ENCODE measurements around the gene AFAP1L2. TPM values are rescaled to one million over a fixed set of nuclear protein-coding genes. Genes with fewer than 3 reads are reported as not detected.

AFAP1L2 gene
- total RNA-seq, 2 experiments from 2014 or later: 1.1 to 1.2 TPM

- Mint-ChIP-seq H3K27ac (no peak overlapping the region), H3K36me3 (peaks cover 27% of the 10 kb centered on the region), H3K27me3 (no peaks in the 10 kb centered on the region), H3K4me1 (ENCODE audit: low read depth) (no peaks in the 10 kb centered on the region), H3K4me3 (no peak overlapping the region), H3K9me3 (peaks cover 22% of the 10 kb centered on the region)
- ChIA-PET POLR2A (no interaction called here), CTCF (no interaction called here)
- no peak for DNase-seq
- intact Hi-C loops (cut with micrococcal nuclease): no loop called here
Observed at GRCh38 chr10:114297136-114297705, 107.1 kb downstream of the AFAP1L2 start.

- ChIA-PET POLR2A (no interaction called here), CTCF (interaction anchor here (1.6 kb wide), 1 partner anchor 9 kb away, joined by 3 read pairs; no protein-coding TSS in a partner anchor)
- H3K36me3 Mint-ChIP-seq: peaks cover 27% of the 10 kb centered on the region
- DNase-seq: no peak
- no peak overlapping the region for H3K4me3 Mint-ChIP-seq
- peaks cover 22% of the 10 kb centered on the region for H3K9me3 Mint-ChIP-seq
- no peaks in the 10 kb centered on the region for H3K4me1 Mint-ChIP-seq (ENCODE audit: low read depth)
- intact Hi-C loops (cut with micrococcal nuclease): no loop called here
- H3K27me3 Mint-ChIP-seq: no peaks in the 10 kb centered on the region
- H3K27ac Mint-ChIP-seq: no peak overlapping the region
Observed at GRCh38 chr10:114295393-114295792, 108.9 kb downstream of the AFAP1L2 start.

- ChIA-PET CTCF (interaction anchor here (1.6 to 3.1 kb wide), 2 partner anchors 9 to 10 kb away, joined by 3 to 15 read pairs; no protein-coding TSS in a partner anchor), POLR2A (no interaction called here)
- H3K27me3 Mint-ChIP-seq: no peaks in the 10 kb centered on the region
- intact Hi-C loops (cut with micrococcal nuclease): no loop called here
- peaks cover 27% of the 10 kb centered on the region for H3K36me3 Mint-ChIP-seq
- no peak overlapping the region for H3K27ac Mint-ChIP-seq
- no peak for DNase-seq
- no peaks in the 10 kb centered on the region for H3K4me1 Mint-ChIP-seq (ENCODE audit: low read depth)
- H3K4me3 Mint-ChIP-seq: no peak overlapping the region
- H3K9me3 Mint-ChIP-seq: peaks cover 22% of the 10 kb centered on the region
Observed at GRCh38 chr10:114294549-114294948, 109.8 kb downstream of the AFAP1L2 start.

- Mint-ChIP-seq H3K27me3 (no peaks in the 10 kb centered on the region), H3K4me1 (ENCODE audit: low read depth) (no peaks in the 10 kb centered on the region), H3K36me3 (peaks cover 27% of the 10 kb centered on the region), H3K4me3 (no peak overlapping the region), H3K27ac (no peak overlapping the region), H3K9me3 (peaks cover 22% of the 10 kb centered on the region)
- DNase-seq: no peak
- intact Hi-C loops (cut with micrococcal nuclease): no loop called here
- ChIA-PET CTCF (interaction anchor here (3.1 kb wide), 1 partner anchor 11 kb away, joined by 15 read pairs; no protein-coding TSS in a partner anchor), POLR2A (no interaction called here)
Observed at GRCh38 chr10:114293075-114293474, 111.2 kb downstream of the AFAP1L2 start.

GRCh38 chr10:114291516-114291915, 112.8 kb downstream of the AFAP1L2 start:
- no peak for DNase-seq
- H3K4me1 Mint-ChIP-seq (ENCODE audit: low read depth): no peaks in the 10 kb centered on the region
- H3K27me3 Mint-ChIP-seq: no peaks in the 10 kb centered on the region
- POLR2A ChIA-PET: no interaction called here
- H3K36me3 Mint-ChIP-seq: peaks cover 17% of the 10 kb centered on the region
- H3K9me3 Mint-ChIP-seq: peaks cover 21% of the 10 kb centered on the region
- intact Hi-C loops (cut with micrococcal nuclease): no loop called here
- H3K4me3 Mint-ChIP-seq: no peak overlapping the region
- no peak overlapping the region for H3K27ac Mint-ChIP-seq
- CTCF ChIA-PET: interaction anchor here (3.1 kb wide), 1 partner anchor 12 kb away, joined by 15 read pairs; no protein-coding TSS in a partner anchor

GRCh38 chr10:114291076-114291475, 113.2 kb downstream of the AFAP1L2 start:
- Mint-ChIP-seq H3K9me3 (peaks cover 16% of the 10 kb centered on the region), H3K27ac (no peak overlapping the region), H3K4me3 (no peak overlapping the region), H3K27me3 (no peaks in the 10 kb centered on the region), H3K36me3 (peaks cover 13% of the 10 kb centered on the region), H3K4me1 (ENCODE audit: low read depth) (no peaks in the 10 kb centered on the region)
- no peak for DNase-seq
- ChIA-PET CTCF (interaction anchor here (1.6 kb wide), 1 partner anchor 13 kb away, joined by 7 read pairs; no protein-coding TSS in a partner anchor), POLR2A (no interaction called here)
- intact Hi-C loops (cut with micrococcal nuclease): no loop called here

GRCh38 chr10:114290038-114290437, 114.3 kb downstream of the AFAP1L2 start:
- Mint-ChIP-seq H3K9me3 (peaks cover 6% of the 10 kb centered on the region), H3K27ac (no peak overlapping the region), H3K27me3 (no peaks in the 10 kb centered on the region), H3K4me1 (ENCODE audit: low read depth) (no peaks in the 10 kb centered on the region), H3K4me3 (no peak overlapping the region), H3K36me3 (peaks cover 4% of the 10 kb centered on the region)
- CTCF ChIA-PET: interaction anchor here (1.6 kb wide), 1 partner anchor 14 kb away, joined by 7 read pairs; no protein-coding TSS in a partner anchor
- intact Hi-C loops (cut with micrococcal nuclease): no loop called here
- DNase-seq: no peak
- POLR2A ChIA-PET: interaction anchor here (0.6 kb wide), 1 partner anchor 351 kb away, joined by 4 read pairs; no protein-coding TSS in a partner anchor

GRCh38 chr10:114289096-114289436, 115.2 kb downstream of the AFAP1L2 start:
- no peaks in the 10 kb centered on the region for H3K9me3 Mint-ChIP-seq
- ChIA-PET POLR2A (no interaction called here), CTCF (no interaction called here)
- intact Hi-C loops (cut with micrococcal nuclease): no loop called here
- no peak overlapping the region for H3K4me3 Mint-ChIP-seq
- no peaks in the 10 kb centered on the region for H3K4me1 Mint-ChIP-seq (ENCODE audit: low read depth)
- H3K27ac Mint-ChIP-seq: no peak overlapping the region
- DNase-seq: no peak
- no peaks in the 10 kb centered on the region for H3K36me3 Mint-ChIP-seq
- H3K27me3 Mint-ChIP-seq: no peaks in the 10 kb centered on the region

- H3K4me3 Mint-ChIP-seq: no peak overlapping the region
- ChIA-PET POLR2A (no interaction called here), CTCF (no interaction called here)
- no peaks in the 10 kb centered on the region for H3K9me3 Mint-ChIP-seq
- no peak for DNase-seq
- H3K27ac Mint-ChIP-seq: no peak overlapping the region
- no peaks in the 10 kb centered on the region for H3K27me3 Mint-ChIP-seq
- no peaks in the 10 kb centered on the region for H3K36me3 Mint-ChIP-seq
- intact Hi-C loops (cut with micrococcal nuclease): no loop called here
- H3K4me1 Mint-ChIP-seq (ENCODE audit: low read depth): no peaks in the 10 kb centered on the region
Observed at GRCh38 chr10:114288424-114289095, 115.7 kb downstream of the AFAP1L2 start.

GRCh38 chr10:114286921-114287320, 117.4 kb downstream of the AFAP1L2 start:
- Mint-ChIP-seq H3K4me3 (no peak overlapping the region), H3K4me1 (ENCODE audit: low read depth) (no peaks in the 10 kb centered on the region), H3K36me3 (no peaks in the 10 kb centered on the region), H3K27ac (no peak overlapping the region), H3K27me3 (no peaks in the 10 kb centered on the region), H3K9me3 (no peaks in the 10 kb centered on the region)
- intact Hi-C loops (cut with micrococcal nuclease): no loop called here
- POLR2A ChIA-PET: no interaction called here
- CTCF ChIA-PET: interaction anchor here (1.7 kb wide), 1 partner anchor 17 kb away, joined by 6 read pairs; no protein-coding TSS in a partner anchor
- no peak for DNase-seq

- H3K4me1 Mint-ChIP-seq (ENCODE audit: low read depth): no peaks in the 10 kb centered on the region
- intact Hi-C loops (cut with micrococcal nuclease): no loop called here
- H3K36me3 Mint-ChIP-seq: no peaks in the 10 kb centered on the region
- no peaks in the 10 kb centered on the region for H3K27me3 Mint-ChIP-seq
- no peak overlapping the region for H3K27ac Mint-ChIP-seq
- H3K9me3 Mint-ChIP-seq: no peaks in the 10 kb centered on the region
- DNase-seq: no peak
- H3K4me3 Mint-ChIP-seq: no peak overlapping the region
- ChIA-PET POLR2A (no interaction called here), CTCF (no interaction called here)
Observed at GRCh38 chr10:114285961-114286441, 118.3 kb downstream of the AFAP1L2 start.

- H3K4me1 Mint-ChIP-seq (ENCODE audit: low read depth): no peaks in the 10 kb centered on the region
- ChIA-PET POLR2A (no interaction called here), CTCF (no interaction called here)
- H3K27me3 Mint-ChIP-seq: no peaks in the 10 kb centered on the region
- intact Hi-C loops (cut with micrococcal nuclease): no loop called here
- no peaks in the 10 kb centered on the region for H3K9me3 Mint-ChIP-seq
- no peak for DNase-seq
- H3K36me3 Mint-ChIP-seq: no peaks in the 10 kb centered on the region
- no peak overlapping the region for H3K4me3 Mint-ChIP-seq
- H3K27ac Mint-ChIP-seq: no peak overlapping the region
Observed at GRCh38 chr10:114284346-114285071, 119.8 kb downstream of the AFAP1L2 start.
